Stomach (tissue), 4 donors: ENCODE measurements around the gene AMELX.

Experiments used
- POLR2A ChIP-seq, 4 donors: fragments of 450-650 bp; IDR thresholded peaks; one replicate each; pipeline ENCODE4 v1.6.1; 2016; ENCODE audit warnings: antibody characterized with exemption in 4 of 4, control low read depth in 2 of 4, mild to moderate bottlenecking in 1 of 4, moderate library complexity in 1 of 4
- TF ChIP-seq, protein P1 (sequence below), 7 experiments: fragments of 450-650 bp in 4 of 7; fragments of 200-600 bp in 3 of 7; sonication (generic) in 3 of 7; IDR thresholded peaks; one replicate each; pipeline ENCODE4 v1.5.1; 2016 to 2019; ENCODE audit warnings: antibody characterized with exemption in 7 of 7, control low read depth in 2 of 7, mild to moderate bottlenecking in 1 of 7

DNA sequence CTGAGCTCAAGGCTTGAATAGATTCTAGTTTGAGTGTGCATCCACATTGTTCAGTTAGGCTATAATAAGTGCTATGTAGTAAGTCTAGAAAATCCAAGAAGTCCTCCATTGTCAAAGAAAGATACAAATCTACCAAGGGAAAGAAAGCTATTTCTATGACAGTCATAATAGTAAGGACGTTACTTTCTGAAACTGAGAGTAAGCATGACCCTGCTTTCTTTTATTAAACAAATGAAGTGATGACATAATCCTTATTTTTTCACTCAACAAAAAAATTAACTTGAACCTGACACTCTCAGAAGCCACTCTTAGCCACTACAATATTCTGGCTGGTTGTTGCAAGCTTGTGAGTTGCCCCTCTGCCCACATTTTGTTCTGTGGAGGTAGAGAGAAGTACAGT lies 33.8 kb upstream of the AMELX start:
- TF ChIP-seq, protein P1, sequence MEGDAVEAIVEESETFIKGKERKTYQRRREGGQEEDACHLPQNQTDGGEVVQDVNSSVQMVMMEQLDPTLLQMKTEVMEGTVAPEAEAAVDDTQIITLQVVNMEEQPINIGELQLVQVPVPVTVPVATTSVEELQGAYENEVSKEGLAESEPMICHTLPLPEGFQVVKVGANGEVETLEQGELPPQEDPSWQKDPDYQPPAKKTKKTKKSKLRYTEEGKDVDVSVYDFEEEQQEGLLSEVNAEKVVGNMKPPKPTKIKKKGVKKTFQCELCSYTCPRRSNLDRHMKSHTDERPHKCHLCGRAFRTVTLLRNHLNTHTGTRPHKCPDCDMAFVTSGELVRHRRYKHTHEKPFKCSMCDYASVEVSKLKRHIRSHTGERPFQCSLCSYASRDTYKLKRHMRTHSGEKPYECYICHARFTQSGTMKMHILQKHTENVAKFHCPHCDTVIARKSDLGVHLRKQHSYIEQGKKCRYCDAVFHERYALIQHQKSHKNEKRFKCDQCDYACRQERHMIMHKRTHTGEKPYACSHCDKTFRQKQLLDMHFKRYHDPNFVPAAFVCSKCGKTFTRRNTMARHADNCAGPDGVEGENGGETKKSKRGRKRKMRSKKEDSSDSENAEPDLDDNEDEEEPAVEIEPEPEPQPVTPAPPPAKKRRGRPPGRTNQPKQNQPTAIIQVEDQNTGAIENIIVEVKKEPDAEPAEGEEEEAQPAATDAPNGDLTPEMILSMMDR (IDR thresholded peaks at IDR 0.05) = no peak
- no peak for TF ChIP-seq POLR2A (IDR thresholded peaks at IDR 0.05)
